ENCODE data around the gene TRIM45.

Gene TRIM45

GRCh38 chr1:117117697-117118096 is 3.9 kb downstream of the TRIM45 start:
- Histone ChIP-seq H3K27ac (no peak overlapping the region), H3K4me1 (ENCODE audit: low read depth, poor library complexity, severe bottlenecking) (no peaks in the 10 kb centered on the region), H3K27me3 (ENCODE audit: insufficient read depth, low read depth) (no peaks in the 10 kb centered on the region), H3K79me2 (ENCODE audit: insufficient read depth, low read depth) (no peaks in the 10 kb centered on the region), H3K4me2 (no peak overlapping the region), H2AFZ (ENCODE audit: low read depth) (no peak overlapping the region), H4K20me1 (ENCODE audit: insufficient read depth) (no peaks in the 10 kb centered on the region), H3K4me3 (IDR thresholded peaks at IDR 0.05; ENCODE audit: insufficient read depth, low read depth, low read length) (no peak overlapping the region), H3K9ac (no peak overlapping the region), H3K36me3 (ENCODE audit: insufficient read depth) (no peaks in the 10 kb centered on the region)
- TF ChIP-seq CTCF (conservative IDR thresholded peaks at IDR 0.05; ENCODE audit: low read depth, low read length) = no peak

GRCh38 chr1:117116784-117117130 is 4.8 kb downstream of the TRIM45 start:
- Histone ChIP-seq H3K27me3 (ENCODE audit: insufficient read depth, low read depth) (no peaks in the 10 kb centered on the region), H3K9ac (no peak overlapping the region), H3K4me2 (no peak overlapping the region), H3K4me3 (IDR thresholded peaks at IDR 0.05; ENCODE audit: insufficient read depth, low read depth, low read length) (no peak overlapping the region), H4K20me1 (ENCODE audit: insufficient read depth) (no peaks in the 10 kb centered on the region), H3K36me3 (ENCODE audit: insufficient read depth) (no peaks in the 10 kb centered on the region), H3K4me1 (ENCODE audit: low read depth, poor library complexity, severe bottlenecking) (no peaks in the 10 kb centered on the region), H3K27ac (no peak overlapping the region), H2AFZ (ENCODE audit: low read depth) (no peak overlapping the region), H3K79me2 (ENCODE audit: insufficient read depth, low read depth) (no peaks in the 10 kb centered on the region)
- no peak for TF ChIP-seq CTCF (conservative IDR thresholded peaks at IDR 0.05; ENCODE audit: low read depth, low read length)

GRCh38 chr1:117116090-117116783 is 5.3 kb downstream of the TRIM45 start:
- no peaks in the 10 kb centered on the region for H3K36me3 ChIP-seq (ENCODE audit: insufficient read depth)
- TF ChIP-seq CTCF (conservative IDR thresholded peaks at IDR 0.05; ENCODE audit: low read depth, low read length) = no peak
- no peak overlapping the region for H3K4me3 ChIP-seq (IDR thresholded peaks at IDR 0.05; ENCODE audit: insufficient read depth, low read depth, low read length)

GRCh38 chr1:117114877-117115276 is 6.7 kb downstream of the TRIM45 start:
- Histone ChIP-seq H3K9ac (no peak overlapping the region), H3K4me1 (ENCODE audit: low read depth, poor library complexity, severe bottlenecking) (no peaks in the 10 kb centered on the region), H3K27me3 (ENCODE audit: insufficient read depth, low read depth) (no peaks in the 10 kb centered on the region), H3K4me2 (no peak overlapping the region), H3K79me2 (ENCODE audit: insufficient read depth, low read depth) (no peaks in the 10 kb centered on the region), H2AFZ (ENCODE audit: low read depth) (no peak overlapping the region), H3K27ac (no peak overlapping the region), H3K36me3 (ENCODE audit: insufficient read depth) (no peaks in the 10 kb centered on the region), H4K20me1 (ENCODE audit: insufficient read depth) (no peaks in the 10 kb centered on the region), H3K4me3 (IDR thresholded peaks at IDR 0.05; ENCODE audit: insufficient read depth, low read depth, low read length) (no peak overlapping the region)
- no peak for TF ChIP-seq CTCF (conservative IDR thresholded peaks at IDR 0.05; ENCODE audit: low read depth, low read length)

More at GRCh38 chr1:117116090-117116783, 5.3 kb downstream of the TRIM45 start:
- Histone ChIP-seq H4K20me1 (ENCODE audit: insufficient read depth) (no peaks in the 10 kb centered on the region), H2AFZ (ENCODE audit: low read depth) (no peak overlapping the region), H3K79me2 (ENCODE audit: insufficient read depth, low read depth) (no peaks in the 10 kb centered on the region), H3K27me3 (ENCODE audit: insufficient read depth, low read depth) (no peaks in the 10 kb centered on the region), H3K27ac (no peak overlapping the region), H3K4me1 (ENCODE audit: low read depth, poor library complexity, severe bottlenecking) (no peaks in the 10 kb centered on the region), H3K9ac (no peak overlapping the region), H3K4me2 (no peak overlapping the region)
